HG02798 (cell line): ENCODE measurements around the gene CDC14B.
"Not testable (repeated sequence)": the region's sequence is repeated elsewhere in the genome, so short reads cannot be mapped to it uniquely, and the experiment has no call there.

Source experiments
- ATAC-seq: cut with Tn5 transposase; IDR thresholded peaks from one replicate; pipeline ENCODE4 v1.9.1; 2021; ENCODE audit warnings: mild to moderate bottlenecking; ENCODE audit not compliant: unreplicated experiment, poor library complexity

Gene CDC14B

GRCh38 chr9:96633579-96633978 lies 13.9 kb upstream of the CDC14B start:
- not testable (repeated sequence) for ATAC-seq

GRCh38 chr9:96626912-96627311 lies 7.3 kb upstream of the CDC14B start:
- no peak for ATAC-seq

DNA sequence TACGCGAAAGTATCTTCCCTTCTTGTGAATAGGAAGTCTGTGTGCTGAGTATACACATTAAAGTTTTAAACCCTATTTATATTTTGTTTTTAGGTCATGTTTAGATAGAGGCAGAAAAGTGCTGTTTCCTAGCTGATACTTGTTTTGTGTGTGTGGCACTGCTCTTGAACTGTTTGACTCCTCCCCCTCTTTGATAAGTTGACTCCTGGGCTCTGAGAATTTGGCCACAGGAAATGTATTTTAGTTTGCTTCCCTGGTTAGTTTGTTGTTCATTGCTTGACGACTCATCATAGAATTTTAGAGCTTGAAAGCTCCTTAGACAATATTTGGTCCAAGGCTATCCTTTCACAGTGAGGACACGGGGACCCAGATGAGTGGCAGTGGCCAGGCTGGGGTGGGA lies 2.0 kb upstream of the CDC14B start:
- ATAC-seq = no peak

GRCh38 chr9:96620832-96621269 lies 1.2 kb upstream of the CDC14B start:
- no peak for ATAC-seq

GRCh38 chr9:96620181-96620514 lies 505 bp upstream of the CDC14B start:
- ATAC-seq = no peak

- no peak for ATAC-seq
These were observed 548 bp downstream of the CDC14B start for GRCh38 chr9:96619124-96619465.

- no peak for ATAC-seq
These were observed 1.2 kb downstream of the CDC14B start for GRCh38 chr9:96618209-96619123.

DNA sequence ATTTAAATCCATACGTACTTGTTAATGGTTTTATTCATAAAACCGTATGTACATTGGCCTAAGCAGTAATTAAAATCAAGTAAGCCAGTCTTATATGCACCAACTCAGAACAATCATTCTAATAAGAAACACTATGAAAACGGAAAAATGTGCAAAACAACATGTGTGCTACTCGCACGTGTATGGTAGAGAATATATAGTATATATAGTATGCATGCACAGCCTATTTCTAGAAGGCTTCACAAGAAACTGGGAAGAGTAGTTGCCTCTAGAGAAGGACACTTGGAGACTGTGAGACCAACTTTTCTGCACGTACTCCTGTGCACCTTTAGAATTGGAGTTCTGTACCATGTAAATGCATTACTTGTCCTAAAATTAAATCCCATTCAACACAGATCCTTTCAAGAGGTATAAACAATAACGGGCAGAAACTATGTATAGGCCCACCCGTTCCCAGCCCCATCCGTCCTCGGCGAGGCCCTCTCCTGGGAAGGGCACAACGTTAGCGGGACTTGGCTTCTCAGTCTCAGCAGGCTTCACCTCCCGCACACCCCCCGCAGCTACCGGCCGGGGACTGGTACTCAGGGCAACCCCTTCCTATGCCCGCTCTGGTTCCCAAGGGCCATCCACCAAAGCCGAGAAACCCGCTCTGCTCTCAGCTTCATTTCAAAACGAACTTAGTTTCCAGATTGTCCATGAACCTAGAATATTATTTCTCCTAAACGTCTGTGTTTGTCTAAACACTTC lies 2.0 kb downstream of the CDC14B start:
- no peak for ATAC-seq

GRCh38 chr9:96616817-96617438 lies 2.7 kb downstream of the CDC14B start:
- ATAC-seq = no peak

DNA sequence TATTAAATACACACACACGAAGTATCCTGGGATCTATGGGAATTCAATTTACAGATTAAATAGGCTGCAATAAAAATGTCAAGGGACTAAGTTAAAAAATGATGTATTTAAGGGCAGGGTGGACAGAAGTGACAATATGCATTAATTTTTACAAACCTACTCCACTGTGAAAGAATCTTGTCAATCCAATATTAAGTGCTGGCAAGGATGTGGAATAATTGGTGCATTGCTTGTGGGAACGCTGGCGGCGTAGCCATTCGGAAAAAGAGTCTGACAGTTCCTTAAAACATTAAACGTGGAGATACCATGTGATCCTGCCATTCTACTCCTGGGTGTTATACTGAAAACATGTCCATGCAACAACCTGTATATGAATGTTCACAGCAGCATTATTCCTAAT lies 4.2 kb downstream of the CDC14B start:
- no peak for ATAC-seq

DNA sequence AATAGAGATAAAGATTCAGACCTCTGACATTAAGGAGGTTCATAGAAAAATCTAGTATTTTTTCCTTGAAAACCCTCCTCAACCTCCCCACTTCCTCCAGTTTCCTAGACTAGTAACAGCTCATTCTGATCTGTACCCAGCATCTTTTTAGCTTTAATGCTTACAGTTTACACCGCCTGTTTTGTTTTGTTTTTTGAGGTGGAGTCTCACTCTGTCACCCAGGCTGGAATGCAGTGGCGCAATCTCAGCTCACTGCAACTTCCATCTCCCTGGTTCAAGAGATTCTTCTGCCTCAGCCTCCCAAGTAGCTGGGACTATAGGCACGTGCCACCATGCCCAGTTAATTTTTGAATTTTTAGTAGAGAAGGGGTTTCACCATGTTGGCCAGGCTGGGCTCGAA lies 5.0 kb downstream of the CDC14B start:
- ATAC-seq = not testable (repeated sequence)

- no peak for ATAC-seq
These were observed 6.6 kb downstream of the CDC14B start for GRCh38 chr9:96612966-96613589.

DNA sequence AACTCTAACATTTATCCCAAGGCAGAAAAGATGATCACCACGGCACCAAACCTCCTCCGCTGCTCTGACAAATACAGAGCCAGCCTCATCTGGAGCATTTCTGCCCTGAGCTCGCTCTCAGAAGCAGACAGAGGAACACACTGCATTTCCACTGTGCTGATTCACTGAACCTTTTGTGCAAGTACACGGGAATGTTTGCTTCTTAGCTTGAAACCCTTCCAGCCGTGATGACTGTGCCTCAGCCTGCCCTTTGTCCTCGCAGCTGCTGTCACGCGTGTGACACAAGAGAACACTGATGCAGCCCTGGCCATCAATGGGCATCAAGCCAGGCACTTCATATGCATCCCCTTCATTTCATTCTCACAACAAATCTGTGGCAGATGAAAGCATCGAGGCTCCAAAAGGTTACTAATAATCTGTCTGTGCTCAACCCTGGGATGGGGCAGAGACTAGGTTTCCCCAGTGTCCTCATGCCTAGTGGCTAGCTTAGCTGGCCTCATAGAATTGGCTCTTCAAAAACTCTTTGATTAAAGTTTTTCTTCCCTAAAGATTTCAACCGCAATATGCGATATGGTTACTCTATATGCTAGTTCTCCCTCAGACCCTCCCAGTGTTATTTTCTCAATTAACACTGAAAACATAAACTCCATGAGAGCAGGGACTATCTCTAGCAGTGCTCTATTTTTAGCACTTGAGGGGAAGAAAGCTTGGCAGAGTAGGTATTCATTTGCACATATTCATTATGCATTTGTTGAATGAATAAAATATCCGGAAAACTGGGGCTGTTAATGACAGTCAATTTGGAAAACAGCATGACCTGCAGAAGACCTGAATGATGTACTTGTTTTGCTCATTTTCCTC lies 7.3 kb downstream of the CDC14B start:
- ATAC-seq = no peak

DNA sequence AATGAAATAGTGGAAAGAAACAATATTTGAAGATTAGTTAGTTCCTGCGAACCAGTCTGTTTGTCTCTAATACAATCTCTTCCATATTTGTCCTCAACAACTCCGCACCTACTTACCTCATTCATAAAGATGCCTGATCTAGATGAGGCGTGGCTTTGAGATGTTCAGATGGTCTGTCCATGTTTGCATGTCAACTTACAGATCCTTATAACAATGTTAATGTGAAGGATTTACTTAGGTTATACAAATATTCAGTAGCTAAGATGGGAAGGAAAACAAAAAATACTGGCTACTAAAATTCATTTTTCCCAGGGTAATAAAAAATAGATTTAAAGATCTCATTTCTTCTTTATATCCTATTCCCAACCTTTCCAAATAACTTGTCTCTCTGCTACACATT lies 8.3 kb downstream of the CDC14B start:
- ATAC-seq = no peak

DNA sequence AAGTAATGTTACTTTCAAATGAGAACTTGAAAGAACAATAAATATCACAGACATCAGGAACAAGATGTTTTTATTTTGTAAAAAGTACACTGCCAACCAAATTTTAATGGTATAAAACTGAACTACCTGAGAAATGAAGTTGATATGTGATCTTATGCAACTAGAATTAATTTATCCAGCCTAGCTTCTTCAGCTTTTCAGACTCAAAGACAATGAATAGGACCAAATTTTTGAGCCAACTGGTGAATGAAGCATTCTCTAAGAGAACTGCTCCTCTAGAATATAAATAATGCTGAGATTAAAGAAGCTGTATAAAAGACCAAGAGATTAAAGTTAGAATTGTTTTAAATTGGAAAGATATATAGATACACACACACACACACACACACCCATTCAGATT lies 9.9 kb downstream of the CDC14B start:
- ATAC-seq = no peak

DNA sequence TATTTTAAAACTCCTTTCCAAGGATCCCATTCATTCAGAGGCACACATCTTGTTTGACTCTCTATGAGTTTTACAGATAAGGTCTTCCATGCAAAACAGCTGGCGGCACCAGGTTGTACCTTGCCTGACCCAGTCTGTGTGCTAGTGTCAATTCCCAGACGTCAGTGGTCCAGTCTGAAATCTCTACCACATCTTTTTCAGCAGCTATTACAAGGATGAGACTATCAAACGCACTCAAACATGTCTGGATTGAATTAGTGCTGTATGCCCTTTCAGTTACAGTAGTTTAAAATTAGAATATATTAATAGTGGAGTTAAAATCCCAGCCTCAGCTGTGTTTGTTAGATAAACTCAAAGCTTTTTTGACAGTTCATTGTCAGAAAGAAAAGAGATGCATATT lies 11.7 kb downstream of the CDC14B start:
- ATAC-seq = no peak

DNA sequence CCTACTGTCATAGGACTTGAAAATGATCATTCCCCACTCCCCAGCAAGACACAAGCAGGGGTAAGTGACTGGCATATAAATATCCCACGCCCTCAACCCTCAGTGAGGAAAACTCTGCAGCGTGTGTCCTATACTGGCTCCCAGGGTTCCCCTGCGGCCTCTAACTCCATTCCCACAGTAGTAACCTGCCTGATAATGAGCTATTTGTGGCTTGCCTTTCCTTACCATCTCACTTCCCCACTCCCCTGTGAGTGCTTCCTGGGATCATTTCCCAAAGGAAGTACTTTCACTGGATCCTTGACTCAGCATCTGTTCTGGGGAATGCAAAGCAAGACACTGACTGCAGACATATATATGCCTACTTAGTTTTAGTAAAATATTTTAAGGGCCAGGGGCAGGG lies 14.3 kb downstream of the CDC14B start:
- ATAC-seq = no peak

DNA sequence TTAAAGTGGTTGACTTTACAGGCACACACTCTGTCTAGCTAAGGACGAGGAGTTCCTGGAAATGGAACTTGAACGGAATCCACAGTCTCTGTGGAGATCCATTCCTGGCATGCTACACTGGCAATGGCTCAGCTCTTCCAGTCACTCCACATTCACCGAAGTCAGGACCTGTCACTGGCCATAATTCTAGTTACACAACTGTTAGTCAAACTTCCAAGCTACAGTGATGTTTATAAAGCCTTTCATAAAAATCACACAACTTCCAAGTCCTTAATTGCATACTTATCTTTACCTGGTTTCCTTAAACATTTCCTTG lies 15.7 kb downstream of the CDC14B start:
- ATAC-seq = no peak

GRCh38 chr9:96603305-96604003 lies 16.2 kb downstream of the CDC14B start:
- no peak for ATAC-seq

- no peak for ATAC-seq
These were observed 20.3 kb downstream of the CDC14B start for GRCh38 chr9:96599298-96599697.
